Measurements from ENCODE around the gene SQSTM1. TPM values are rescaled to one million over a fixed set of nuclear protein-coding genes. Genes with fewer than 3 reads are reported as not detected.

SQSTM1 gene
- total RNA-seq = 100 to 1,000 TPM; 130 to 198 TPM

GRCh38 chr5:179820483-179821297, at the start of gene SQSTM1:
SQSTM1 (plus strand) TSS chr5:179820905; CDS start chr5:179820937, 32 bp downstream.
- Mint-ChIP-seq H3K4me3 (peak within 1 kb of the TSS; percentile 92), H3K36me3 (peaks cover 32% of the 10 kb centered on the region), H3K9me3 (ENCODE audit: low read depth) (no peaks in the 10 kb centered on the region), H3K27me3 (no peaks in the 10 kb centered on the region), H3K4me1 (peaks cover 49% of the 10 kb centered on the region), H3K27ac (peak within 1 kb of the TSS; percentile 97)
- ATAC-seq (peak; percentile 55), DNase-seq (peak; percentile 83)
- CTCF ChIA-PET = interaction anchor here (0.5 to 2.5 kb wide), 7 partner anchors 9 to 86 kb away, joined by 3 to 17 read pairs (median 5); partner anchors contain the start of gene MGAT4B

- DNase-seq (no peak), ATAC-seq (no peak)
- no peaks in the 10 kb centered on the region for H3K4me1 Mint-ChIP-seq
- CTCF ChIA-PET = interaction anchor here (1.4 kb wide), 1 partner anchor 8 kb away, joined by 5 read pairs; no protein-coding TSS in a partner anchor
- H3K36me3 Mint-ChIP-seq = peaks cover 27% of the 10 kb centered on the region
- H3K27me3 Mint-ChIP-seq = no peaks in the 10 kb centered on the region
- no peak overlapping the region for H3K27ac Mint-ChIP-seq
- no peaks in the 10 kb centered on the region for H3K9me3 Mint-ChIP-seq (ENCODE audit: low read depth)
- H3K4me3 Mint-ChIP-seq = no peak overlapping the region
These were observed 49.3 kb upstream of the SQSTM1 start for GRCh38 chr5:179771311-179771895.

GRCh38 chr5:179772351-179772750, 48.4 kb upstream of the SQSTM1 start:
- peaks cover 24% of the 10 kb centered on the region for H3K36me3 Mint-ChIP-seq
- CTCF ChIA-PET = no interaction called here

GRCh38 chr5:179773686-179774040, 47.0 kb upstream of the SQSTM1 start:
- no peaks in the 10 kb centered on the region for H3K4me1 Mint-ChIP-seq
- H3K27ac Mint-ChIP-seq = no peak overlapping the region
- DNase-seq (no peak), ATAC-seq (no peak)
- H3K4me3 Mint-ChIP-seq = no peak overlapping the region
- CTCF ChIA-PET = no interaction called here
- H3K9me3 Mint-ChIP-seq (ENCODE audit: low read depth) = no peaks in the 10 kb centered on the region
- peaks cover 22% of the 10 kb centered on the region for H3K36me3 Mint-ChIP-seq
- no peaks in the 10 kb centered on the region for H3K27me3 Mint-ChIP-seq

More at GRCh38 chr5:179772351-179772750, 48.4 kb upstream of the SQSTM1 start:
- DNase-seq (no peak), ATAC-seq (no peak)
- Mint-ChIP-seq H3K27me3 (no peaks in the 10 kb centered on the region), H3K27ac (no peak overlapping the region), H3K4me1 (no peaks in the 10 kb centered on the region), H3K4me3 (no peak overlapping the region), H3K9me3 (ENCODE audit: low read depth) (no peaks in the 10 kb centered on the region)

GRCh38 chr5:179774442-179774841, 46.3 kb upstream of the SQSTM1 start:
- DNase-seq (no peak), ATAC-seq (no peak)
- CTCF ChIA-PET = interaction anchor here (0.9 kb wide), 1 partner anchor 20 kb away, joined by 3 read pairs; no protein-coding TSS in a partner anchor
- H3K9me3 Mint-ChIP-seq (ENCODE audit: low read depth) = no peaks in the 10 kb centered on the region
- peaks cover 20% of the 10 kb centered on the region for H3K36me3 Mint-ChIP-seq
- no peaks in the 10 kb centered on the region for H3K4me1 Mint-ChIP-seq
- no peak overlapping the region for H3K27ac Mint-ChIP-seq
- no peak overlapping the region for H3K4me3 Mint-ChIP-seq
- H3K27me3 Mint-ChIP-seq = no peaks in the 10 kb centered on the region

GRCh38 chr5:179776411-179776938, 44.2 kb upstream of the SQSTM1 start:
- CTCF ChIA-PET = interaction anchor here (1.9 kb wide), 1 partner anchor 8 kb away, joined by 5 read pairs; no protein-coding TSS in a partner anchor
- ATAC-seq (no peak), DNase-seq (no peak)
- no peak overlapping the region for H3K27ac Mint-ChIP-seq
- H3K27me3 Mint-ChIP-seq = no peaks in the 10 kb centered on the region
- H3K36me3 Mint-ChIP-seq = peaks cover 9% of the 10 kb centered on the region
- H3K9me3 Mint-ChIP-seq (ENCODE audit: low read depth) = no peaks in the 10 kb centered on the region
- H3K4me3 Mint-ChIP-seq = no peak overlapping the region
- H3K4me1 Mint-ChIP-seq = no peaks in the 10 kb centered on the region

- Mint-ChIP-seq H3K4me3 (no peak overlapping the region), H3K9me3 (ENCODE audit: low read depth) (no peaks in the 10 kb centered on the region), H3K4me1 (no peaks in the 10 kb centered on the region), H3K27me3 (no peaks in the 10 kb centered on the region), H3K27ac (no peak overlapping the region), H3K36me3 (peaks cover 6% of the 10 kb centered on the region)
- CTCF ChIA-PET = interaction anchor here (1.9 kb wide), 1 partner anchor 9 kb away, joined by 5 read pairs; no protein-coding TSS in a partner anchor
- ATAC-seq = no peak
- no peak for DNase-seq
These were observed 43.2 kb upstream of the SQSTM1 start for GRCh38 chr5:179777456-179777855.

- ATAC-seq (no peak), DNase-seq (no peak)
- Mint-ChIP-seq H3K4me1 (no peaks in the 10 kb centered on the region), H3K27ac (no peak overlapping the region), H3K4me3 (no peak overlapping the region), H3K9me3 (ENCODE audit: low read depth) (no peaks in the 10 kb centered on the region), H3K27me3 (no peaks in the 10 kb centered on the region), H3K36me3 (peaks cover 4% of the 10 kb centered on the region)
- CTCF ChIA-PET = interaction anchor here (1.4 to 2.5 kb wide), 3 partner anchors 10 to 15 kb away, joined by 3 to 9 read pairs (median 5); no protein-coding TSS in a partner anchor
These were observed 42.8 kb upstream of the SQSTM1 start for GRCh38 chr5:179777909-179778308.

- Mint-ChIP-seq H3K27me3 (no peaks in the 10 kb centered on the region), H3K9me3 (ENCODE audit: low read depth) (no peaks in the 10 kb centered on the region), H3K27ac (no peak overlapping the region), H3K4me1 (no peaks in the 10 kb centered on the region), H3K4me3 (no peak overlapping the region), H3K36me3 (peaks cover 4% of the 10 kb centered on the region)
- CTCF ChIA-PET = interaction anchor here (1.4 to 2.5 kb wide), 3 partner anchors 10 to 16 kb away, joined by 3 to 9 read pairs (median 5); no protein-coding TSS in a partner anchor
- DNase-seq (no peak), ATAC-seq (no peak)
These were observed 42.1 kb upstream of the SQSTM1 start for GRCh38 chr5:179778591-179778990.

- no peak for ATAC-seq
- Mint-ChIP-seq H3K36me3 (peaks cover 2% of the 10 kb centered on the region), H3K27ac (no peak overlapping the region), H3K4me1 (no peaks in the 10 kb centered on the region), H3K4me3 (no peak overlapping the region), H3K9me3 (ENCODE audit: low read depth) (no peaks in the 10 kb centered on the region), H3K27me3 (no peaks in the 10 kb centered on the region)
- CTCF ChIA-PET = interaction anchor here (1.8 to 2.5 kb wide), 2 partner anchors 16 to 17 kb away, joined by 5 to 9 read pairs; no protein-coding TSS in a partner anchor
- DNase-seq = no peak
These were observed 40.9 kb upstream of the SQSTM1 start for GRCh38 chr5:179779826-179780225.

- H3K9me3 Mint-ChIP-seq (ENCODE audit: low read depth) = no peaks in the 10 kb centered on the region
- no peaks in the 10 kb centered on the region for H3K4me1 Mint-ChIP-seq
- DNase-seq (no peak), ATAC-seq (no peak)
- peaks cover 2% of the 10 kb centered on the region for H3K36me3 Mint-ChIP-seq
- no peaks in the 10 kb centered on the region for H3K27me3 Mint-ChIP-seq
- H3K4me3 Mint-ChIP-seq = no peak overlapping the region
- no peak overlapping the region for H3K27ac Mint-ChIP-seq
- CTCF ChIA-PET = interaction anchor here (1.8 to 2.5 kb wide), 2 partner anchors 16 to 18 kb away, joined by 5 to 9 read pairs; no protein-coding TSS in a partner anchor
These were observed 40.3 kb upstream of the SQSTM1 start for GRCh38 chr5:179780362-179780761.

- H3K36me3 Mint-ChIP-seq = no peaks in the 10 kb centered on the region
- H3K27ac Mint-ChIP-seq = no peak overlapping the region
- no peaks in the 10 kb centered on the region for H3K4me1 Mint-ChIP-seq
- no peaks in the 10 kb centered on the region for H3K9me3 Mint-ChIP-seq (ENCODE audit: low read depth)
- no peaks in the 10 kb centered on the region for H3K27me3 Mint-ChIP-seq
- no peak overlapping the region for H3K4me3 Mint-ChIP-seq
- CTCF ChIA-PET = no interaction called here
- ATAC-seq (no peak), DNase-seq (no peak)
These were observed 38.9 kb upstream of the SQSTM1 start for GRCh38 chr5:179781846-179782245.

- no peak overlapping the region for H3K4me3 Mint-ChIP-seq
- no peak overlapping the region for H3K27ac Mint-ChIP-seq
- CTCF ChIA-PET = interaction anchor here (1.0 to 1.7 kb wide), 2 partner anchors 11 to 20 kb away, joined by 3 to 10 read pairs; partner anchors contain the start of gene LTC4S
- no peak for ATAC-seq
- no peaks in the 10 kb centered on the region for H3K27me3 Mint-ChIP-seq
- H3K36me3 Mint-ChIP-seq = no peaks in the 10 kb centered on the region
- H3K9me3 Mint-ChIP-seq (ENCODE audit: low read depth) = no peaks in the 10 kb centered on the region
- no peaks in the 10 kb centered on the region for H3K4me1 Mint-ChIP-seq
- DNase-seq = no peak
These were observed 37.6 kb upstream of the SQSTM1 start for GRCh38 chr5:179783128-179783527.
